ENCODE data around the gene C11orf21.
"Not testable (repeated sequence)": the region's sequence is repeated elsewhere in the genome, so short reads cannot be mapped to it uniquely, and the experiment has no call there.

C11orf21 gene

GRCh38 chr11:2295971-2296912, 5.5 kb downstream of the C11orf21 start:
- no peak for DNase-seq

- DNase-seq: no peak
Observed at GRCh38 chr11:2294926-2295290, 6.8 kb downstream of the C11orf21 start.

- DNase-seq: no peak
Observed at GRCh38 chr11:2293984-2294925, 7.5 kb downstream of the C11orf21 start.

GRCh38 chr11:2293531-2293971, 8.2 kb downstream of the C11orf21 start:
- DNase-seq: no peak

GRCh38 chr11:2290351-2290841, 11.3 kb downstream of the C11orf21 start:
- DNase-seq: no peak

- no peak for DNase-seq
Observed at GRCh38 chr11:2289859-2290258, 11.9 kb downstream of the C11orf21 start.

GRCh38 chr11:2289350-2289749, 12.4 kb downstream of the C11orf21 start:
- DNase-seq: no peak

- DNase-seq: no peak
Observed at GRCh38 chr11:2287091-2287490, 14.6 kb downstream of the C11orf21 start.

GRCh38 chr11:2286350-2286749, 15.4 kb downstream of the C11orf21 start:
- not testable (repeated sequence) for DNase-seq

GRCh38 chr11:2280208-2280607, 21.5 kb downstream of the C11orf21 start:
- DNase-seq: no peak

- no peak for DNase-seq
Observed at GRCh38 chr11:2277933-2278523, 23.7 kb downstream of the C11orf21 start.

- DNase-seq: no peak
Observed at GRCh38 chr11:2277008-2277346, 24.7 kb downstream of the C11orf21 start.

- DNase-seq: no peak
Observed at GRCh38 chr11:2276280-2277007, 25.3 kb downstream of the C11orf21 start.

- no peak for DNase-seq
Observed at GRCh38 chr11:2275334-2276279, 26.1 kb downstream of the C11orf21 start.

GRCh38 chr11:2273771-2274170, 27.9 kb downstream of the C11orf21 start:
- DNase-seq: no peak

GRCh38 chr11:2273311-2273710, 28.4 kb downstream of the C11orf21 start:
- no peak for DNase-seq

GRCh38 chr11:2272946-2273280, 28.8 kb downstream of the C11orf21 start:
- no peak for DNase-seq

GRCh38 chr11:2272228-2272945, 29.3 kb downstream of the C11orf21 start:
- no peak for DNase-seq

- DNase-seq: no peak
Observed at GRCh38 chr11:2271327-2272227, 30.1 kb downstream of the C11orf21 start.

GRCh38 chr11:2271077-2271326, 30.7 kb downstream of the C11orf21 start:
- DNase-seq: peak; percentile 52
